Right cardiac atrium (tissue), 5 donors: Measurements from ENCODE around the gene ATG13. TPM values are rescaled to one million over a fixed set of nuclear protein-coding genes. Genes with fewer than 3 reads are reported as not detected.
A peak's percentile ranks its signal among the peaks of the same experiment; 100 is the strongest.

Source experiments
- ATAC-seq, 2 donors: fragments of 200-7000 bp; cut with Tn5 transposase; one replicate each; pipeline versions ENCODE4 v1.8.0 to v1.9.1; 2020; ENCODE audit warnings: moderate library complexity in 2 of 2, mild to moderate bottlenecking in 1 of 2
- DNase-seq, 3 donors: peaks; one replicate each; pipeline ENCODE4 v3.0.0-alpha.2; 2020
- H3K27ac ChIP-seq: one replicate; pipeline ENCODE4 v1.5.1; 2013; ENCODE audit warnings: mild to moderate bottlenecking, low read length, control low read depth, moderate library complexity
- H3K27me3 ChIP-seq: one replicate; pipeline ENCODE4 v1.6.1; 2013; ENCODE audit not compliant: control insufficient read depth, insufficient read depth
- H3K4me1 ChIP-seq: one replicate; pipeline ENCODE4 v1.6.1; 2013; ENCODE audit warnings: low read length; ENCODE audit not compliant: control insufficient read depth, insufficient read depth
- H3K4me3 ChIP-seq: one replicate; pipeline ENCODE4 v1.5.1; 2013; ENCODE audit warnings: low read length, control low read depth
- H3K9me3 ChIP-seq: one replicate; pipeline ENCODE4 v1.6.1; 2013; ENCODE audit warnings: low read length; ENCODE audit not compliant: control insufficient read depth
- WGBS: extraction: QIAGEN DNeasy Blood & Tissue Kit; methylation state at CpG from one replicate; pipeline ENCODE4 v1.1.7; 2013; 5-methylcytosine and 5-hydroxymethylcytosine counted together
- intact Hi-C, 4 donors: fragments of 100-400 bp; cut with DNase I; formaldehyde crosslinking; loops; one replicate each; pipeline versions ENCODE4 v1.11.0 to v1.14.0; 2022 to 2023
- polyA plus RNA-seq: library from polyadenylated mRNA; stranded (reverse); fragments of 200-250 nt; gene quantifications from one replicate; pipeline ENCODE4 v1.2.3, GENCODE V29; 2013
- total RNA-seq, 4 donors: library from RNA; stranded (reverse); fragmentation: NEBNext Ultra II Directional; extraction: Animal tissue kit (Norgen Biotek cat#: 25700); gene quantifications; one replicate each; pipeline ENCODE4 v1.2.1, GENCODE V29; 2021
- donor health status: healthy with polysubstance abuse.
- donor health status: DM: no; HTN: yes; CAD: no.
- donor health status: DM: no; HTN: no; CAD: no.
- donor health status: DM: no; HTN: yes; CAD: no; lungs with severe emphysema.
- donor health status: DM: yes; HTN: yes; CAD: no.

ATG13 gene
- total and polyA plus RNA-seq, 5 donors, result 38.0 to 66.2 (median 55.1) TPM

DNA sequence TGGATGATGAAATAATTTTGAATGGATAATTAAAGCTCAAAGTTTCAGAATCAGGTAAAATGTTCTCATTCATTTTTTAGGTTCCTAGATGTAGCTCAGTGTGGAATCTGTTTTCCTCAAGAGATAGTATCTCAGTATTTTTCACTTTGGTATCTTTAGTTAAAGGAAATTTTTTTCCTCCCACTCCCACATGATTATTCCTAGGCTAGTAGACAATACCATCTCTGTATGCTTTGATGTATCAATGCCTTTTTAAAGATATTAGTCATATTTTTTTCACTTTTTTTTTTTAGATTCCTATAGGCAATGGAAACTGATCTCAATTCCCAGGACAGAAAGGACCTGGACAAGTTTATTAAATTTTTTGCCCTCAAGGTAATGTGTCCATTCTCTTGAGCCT lies 26.6 kb downstream of the ATG13 start:
- Histone ChIP-seq H3K9me3 (no peaks in the 10 kb centered on the region), H3K27ac (no peak overlapping the region), H3K27me3 (no peaks in the 10 kb centered on the region), H3K4me1 (peaks cover 4% of the 10 kb centered on the region), H3K4me3 (no peak overlapping the region)
- intact Hi-C loops, result no loop called here
- DNase-seq (no peak), ATAC-seq (no peak)

DNA sequence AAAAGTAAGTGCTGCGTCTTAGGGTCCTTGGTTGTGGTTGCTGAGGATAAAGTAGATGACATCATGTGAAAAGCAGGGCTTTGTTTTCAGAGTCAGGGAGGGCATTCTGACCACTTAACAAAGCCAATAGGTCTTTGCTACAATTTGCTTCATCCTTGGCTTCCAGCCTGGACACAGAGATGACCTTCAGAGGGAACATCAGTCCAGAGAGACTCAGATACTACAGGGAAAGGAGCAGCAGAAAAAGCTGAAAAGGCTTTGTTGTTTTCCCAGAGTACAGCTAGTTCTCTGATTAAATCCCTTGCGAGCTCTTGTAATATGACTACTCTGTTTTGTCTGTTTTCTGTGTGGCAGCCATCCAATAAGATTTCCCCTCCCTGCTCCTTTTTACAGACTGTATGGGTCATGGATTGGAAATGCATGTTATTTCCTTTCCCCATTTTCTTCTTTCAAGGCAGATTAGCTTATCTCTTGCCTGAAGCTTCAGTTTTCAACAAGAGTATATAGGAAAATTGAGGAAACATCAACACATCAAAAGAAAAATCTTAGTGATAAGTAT lies 31.9 kb downstream of the ATG13 start:
- intact Hi-C loops, result no loop called here
- Histone ChIP-seq H3K27ac (peak overlapping the region; percentile 93), H3K27me3 (no peaks in the 10 kb centered on the region), H3K9me3 (no peaks in the 10 kb centered on the region), H3K4me3 (no peak overlapping the region), H3K4me1 (peaks cover 7% of the 10 kb centered on the region)
- 16% methylated on average over 2 of the region's 2 CpGs for WGBS
- peak; percentile 96 to 97 for ATAC-seq
- DNase-seq, result peak in 2 of 3 donors; percentile 78

DNA sequence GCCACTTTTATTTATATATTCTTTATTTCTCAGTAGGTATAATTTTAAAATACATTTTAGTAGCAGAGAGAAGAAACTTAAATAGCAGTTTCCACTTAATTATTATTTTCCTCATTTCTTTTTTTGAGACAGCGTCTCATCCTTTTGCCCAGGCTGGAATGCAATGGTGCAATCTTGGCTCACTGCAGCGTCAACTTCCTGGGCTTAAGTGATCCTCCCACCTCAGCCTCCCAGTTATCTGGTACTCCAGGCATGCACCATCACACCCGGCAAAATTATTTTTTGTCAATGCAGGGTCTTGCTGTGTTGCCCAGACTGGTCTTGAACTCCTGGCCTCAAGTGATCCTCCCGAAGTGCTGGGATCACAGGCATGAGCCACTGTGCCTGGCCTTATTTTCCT lies 38.3 kb downstream of the ATG13 start:
- ATAC-seq (no peak), DNase-seq (no peak)
- no peak overlapping the region for H3K27ac ChIP-seq
- 75% methylated on average over 4 of the region's 4 CpGs for WGBS
- intact Hi-C loops, result loop anchor here in 1 of 4 donors (5.0 kb wide), 1 partner anchor 42 kb away; no protein-coding TSS in a partner anchor
- peaks cover 2% of the 10 kb centered on the region for H3K4me1 ChIP-seq
- no peaks in the 10 kb centered on the region for H3K27me3 ChIP-seq
- no peak overlapping the region for H3K4me3 ChIP-seq
- H3K9me3 ChIP-seq, result no peaks in the 10 kb centered on the region

DNA sequence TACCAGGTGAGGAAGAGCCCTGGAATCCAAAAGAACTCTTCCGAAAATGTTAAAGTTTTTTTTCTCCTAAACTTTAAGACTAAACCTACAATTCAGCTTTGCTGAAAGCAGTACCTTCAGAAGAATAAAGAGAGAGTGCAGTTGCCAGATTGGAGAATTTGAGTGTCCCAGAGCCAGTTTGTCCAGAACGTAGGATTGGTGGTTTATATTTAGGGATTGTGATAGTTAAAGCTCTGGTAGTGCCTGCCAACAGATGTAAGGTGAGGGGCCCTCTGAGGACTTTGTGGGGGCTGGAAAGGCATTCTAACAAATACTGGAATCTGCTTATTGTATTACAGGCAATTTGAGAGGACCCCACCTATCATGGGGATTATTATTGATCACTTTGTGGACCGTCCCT lies 39.8 kb downstream of the ATG13 start:
- H3K27me3 ChIP-seq, result no peaks in the 10 kb centered on the region
- ATAC-seq (peak in 1 of 2 donors; percentile 44), DNase-seq (no peak)
- intact Hi-C loops, result loop anchor here in 1 of 4 donors (5.0 kb wide), 1 partner anchor 40 kb away; no protein-coding TSS in a partner anchor
- no peak overlapping the region for H3K4me3 ChIP-seq
- peaks cover 2% of the 10 kb centered on the region for H3K4me1 ChIP-seq
- no peaks in the 10 kb centered on the region for H3K9me3 ChIP-seq
- H3K27ac ChIP-seq, result peak overlapping the region; percentile 74
- 77% methylated on average over 3 of the region's 3 CpGs for WGBS

DNA sequence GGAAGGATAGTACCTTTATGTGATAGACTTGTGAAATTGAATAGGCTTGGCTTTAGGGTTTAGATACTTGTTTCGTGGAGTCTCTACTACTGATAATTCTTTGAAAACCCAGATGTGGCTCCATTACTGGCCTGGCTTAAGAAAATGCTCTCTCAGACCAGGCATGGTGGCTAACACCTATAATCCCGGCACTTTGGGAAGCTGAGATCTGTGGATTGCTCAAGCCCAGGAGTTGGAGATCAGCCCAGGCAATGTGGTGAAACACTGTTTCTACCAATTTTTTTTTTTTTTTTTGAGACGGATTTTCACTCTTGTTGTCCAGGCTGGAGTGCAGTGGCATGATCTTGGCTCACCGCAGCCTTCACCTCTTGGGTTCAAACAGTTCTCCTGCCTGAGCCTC lies 40.9 kb downstream of the ATG13 start:
- H3K27ac ChIP-seq, result peak overlapping the region; percentile 48

DNA sequence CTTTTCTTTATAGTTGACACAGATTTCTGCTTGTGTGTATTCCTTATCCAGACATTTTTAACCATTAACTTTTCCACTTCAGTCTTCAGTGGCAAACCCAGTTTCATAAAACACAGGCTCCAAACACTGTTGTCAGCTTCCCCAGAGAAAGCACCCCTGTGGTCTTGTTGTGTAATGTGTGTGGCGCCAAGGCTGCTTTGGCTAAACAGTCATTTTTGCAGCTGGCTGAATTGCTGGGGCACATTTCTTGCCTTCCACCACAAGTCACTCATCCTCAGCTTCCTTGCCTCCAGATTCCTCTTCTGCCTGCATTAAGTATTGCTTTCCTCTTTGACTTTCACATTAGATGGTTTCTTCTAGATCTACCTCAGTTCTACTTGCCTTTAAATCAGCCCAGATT lies 42.6 kb downstream of the ATG13 start:
- H3K4me1 ChIP-seq, result peaks cover 6% of the 10 kb centered on the region
- intact Hi-C loops, result loop anchor here in 1 of 4 donors (5.0 kb wide), 1 partner anchor 37 kb away; no protein-coding TSS in a partner anchor
- no peaks in the 10 kb centered on the region for H3K9me3 ChIP-seq
- DNase-seq, result peak in 2 of 3 donors; percentile 65 to 87
- WGBS, result 66% methylated on average over 1 of the region's 1 CpG
- no peaks in the 10 kb centered on the region for H3K27me3 ChIP-seq
- no peak overlapping the region for H3K4me3 ChIP-seq
- no peak overlapping the region for H3K27ac ChIP-seq
- ATAC-seq, result peak; percentile 58 to 63

More for the DNA sequence above, 40.9 kb downstream of the ATG13 start:
- WGBS, result 63% methylated on average over 4 of the region's 4 CpGs
- ATAC-seq, result peak; percentile 65 to 70
- Histone ChIP-seq H3K4me3 (no peak overlapping the region), H3K27me3 (no peaks in the 10 kb centered on the region), H3K4me1 (peaks cover 2% of the 10 kb centered on the region), H3K9me3 (no peaks in the 10 kb centered on the region)
- intact Hi-C loops, result loop anchor here in 1 of 4 donors (5.0 kb wide), 1 partner anchor 39 kb away; no protein-coding TSS in a partner anchor
- peak; percentile 75 to 89 (median 79) for DNase-seq

DNA sequence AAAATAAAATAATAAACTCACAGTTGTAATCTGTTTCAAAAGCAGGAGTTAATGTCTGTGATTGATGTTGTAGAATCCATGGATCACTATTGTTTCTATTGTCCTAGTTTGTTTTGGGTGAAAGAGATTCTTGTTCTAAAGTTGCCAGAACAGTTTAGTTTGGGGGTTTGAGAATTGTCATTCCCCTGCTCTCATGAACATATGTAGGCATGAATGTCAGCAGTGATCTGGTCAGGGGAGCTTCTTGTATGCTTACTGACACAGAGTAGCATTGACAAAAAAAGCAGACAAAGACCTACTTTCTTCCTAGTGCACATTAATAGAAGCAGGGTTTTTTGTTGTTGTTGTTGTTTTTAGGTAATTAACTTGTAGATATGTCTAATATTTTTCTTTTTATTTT lies 44.5 kb downstream of the ATG13 start:
- no peak overlapping the region for H3K27ac ChIP-seq
- intact Hi-C loops, result no loop called here
- no peak overlapping the region for H3K4me3 ChIP-seq
- DNase-seq (no peak), ATAC-seq (no peak)
- H3K9me3 ChIP-seq, result no peaks in the 10 kb centered on the region
- no peaks in the 10 kb centered on the region for H3K27me3 ChIP-seq
- peaks cover 9% of the 10 kb centered on the region for H3K4me1 ChIP-seq

DNA sequence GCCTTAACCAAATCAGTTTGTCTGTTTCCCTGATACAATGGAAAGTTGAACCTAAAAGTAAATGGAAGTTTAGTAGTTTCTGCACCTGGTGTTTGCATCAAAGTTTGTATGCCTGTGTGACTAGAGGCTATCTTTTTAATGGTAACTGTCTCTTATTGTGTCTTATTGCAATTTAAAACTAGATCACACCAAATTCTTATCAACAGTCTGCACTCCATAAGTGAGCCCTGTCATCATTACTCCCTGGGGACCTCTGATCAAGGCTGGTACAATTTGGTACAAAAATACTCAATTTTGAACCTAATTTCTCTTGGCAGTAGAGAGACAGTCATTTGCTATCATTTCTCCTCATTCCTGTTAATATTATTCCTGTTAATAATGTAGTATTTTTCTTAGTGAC lies 45.0 kb downstream of the ATG13 start:
- H3K27ac ChIP-seq, result no peak overlapping the region
- H3K27me3 ChIP-seq, result no peaks in the 10 kb centered on the region
- H3K9me3 ChIP-seq, result no peaks in the 10 kb centered on the region
- intact Hi-C loops, result no loop called here
- DNase-seq (no peak), ATAC-seq (no peak)
- no peak overlapping the region for H3K4me3 ChIP-seq
- H3K4me1 ChIP-seq, result peaks cover 9% of the 10 kb centered on the region

DNA sequence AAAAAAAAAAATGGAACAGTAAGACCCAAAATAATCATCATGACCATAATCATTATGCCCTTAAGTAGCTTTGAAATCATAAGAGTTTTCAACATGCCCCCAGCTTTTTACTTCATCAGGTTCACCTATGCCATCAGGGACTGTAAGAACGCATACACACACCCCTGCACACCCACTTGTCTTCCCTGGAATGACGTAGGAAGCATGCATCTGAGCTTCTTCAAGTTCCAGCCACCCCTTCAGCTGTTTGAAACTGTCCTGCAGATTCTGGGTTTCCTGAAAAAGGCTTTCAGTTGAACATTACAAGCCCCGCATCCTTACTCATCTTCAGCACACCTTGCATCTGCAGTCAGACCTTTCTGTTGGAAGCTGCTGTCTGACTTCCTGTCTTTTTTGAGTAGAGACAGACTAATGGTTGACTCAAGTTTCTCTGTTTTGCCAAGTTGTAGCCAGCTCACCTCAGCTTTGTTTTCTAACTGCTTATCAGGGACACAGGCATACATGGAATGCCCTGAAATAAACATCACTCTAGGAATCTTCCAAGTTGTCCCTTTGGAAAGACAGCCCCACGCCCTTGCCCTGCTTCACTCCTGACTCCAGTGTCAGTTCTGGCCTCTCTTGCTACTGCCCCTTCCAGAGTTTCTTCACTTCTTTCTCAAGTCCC lies 46.1 kb downstream of the ATG13 start:
- intact Hi-C loops, result no loop called here
- 83% methylated on average over 4 of the region's 4 CpGs for WGBS
- DNase-seq (no peak), ATAC-seq (no peak)
- Histone ChIP-seq H3K27ac (no peak overlapping the region), H3K9me3 (no peaks in the 10 kb centered on the region), H3K4me3 (no peak overlapping the region), H3K27me3 (no peaks in the 10 kb centered on the region), H3K4me1 (peaks cover 6% of the 10 kb centered on the region)

DNA sequence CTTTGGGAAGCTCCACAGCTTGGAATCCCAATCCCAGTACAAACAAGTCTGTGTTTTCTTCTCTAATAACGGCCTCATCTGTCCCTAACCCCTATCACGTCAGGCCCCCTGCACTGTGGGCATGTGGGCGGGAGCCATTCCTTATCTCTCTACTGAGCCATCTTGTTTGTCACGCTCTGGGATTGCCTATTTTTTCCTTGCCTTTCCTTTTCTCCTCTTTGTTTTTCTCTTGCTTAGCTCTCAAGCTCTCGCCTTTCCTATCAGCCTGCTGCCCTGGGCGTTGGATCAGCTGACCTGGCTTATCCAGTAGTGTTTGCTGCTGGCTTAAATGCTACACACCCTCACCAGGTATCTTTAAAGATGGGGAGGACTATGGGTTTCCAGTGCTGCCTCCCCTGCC lies 47.3 kb downstream of the ATG13 start:
- Histone ChIP-seq H3K27me3 (no peaks in the 10 kb centered on the region), H3K4me1 (peaks cover 6% of the 10 kb centered on the region), H3K9me3 (no peaks in the 10 kb centered on the region), H3K4me3 (no peak overlapping the region), H3K27ac (peak overlapping the region; percentile 81)
- 37% methylated on average over 6 of the region's 6 CpGs for WGBS
- intact Hi-C loops, result no loop called here
- no peak for ATAC-seq
- peak in 1 of 3 donors; percentile 65 for DNase-seq

DNA sequence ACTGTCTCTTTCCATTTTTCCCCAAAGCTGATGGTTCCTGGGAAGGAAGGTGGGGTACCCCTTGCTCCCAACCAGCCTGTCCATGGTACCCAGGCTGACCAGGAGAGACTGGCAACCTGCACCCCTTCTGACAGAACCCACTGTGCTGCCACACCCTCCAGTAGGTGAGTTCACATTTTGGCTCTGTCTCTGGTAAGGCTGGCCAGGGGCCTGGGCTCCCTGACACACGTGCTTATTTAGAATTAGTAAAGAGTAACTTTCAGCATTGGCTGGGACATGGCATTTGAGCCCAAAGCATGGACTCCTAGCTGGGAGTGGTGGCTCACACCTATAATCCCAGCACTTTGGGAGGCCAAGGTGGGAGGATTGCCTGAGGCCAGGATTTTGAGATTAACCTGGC lies 48.0 kb downstream of the ATG13 start:
- DNase-seq (peak in 1 of 3 donors; percentile 27), ATAC-seq (no peak)
- H3K27me3 ChIP-seq, result no peaks in the 10 kb centered on the region
- no peak overlapping the region for H3K4me3 ChIP-seq
- H3K4me1 ChIP-seq, result peaks cover 6% of the 10 kb centered on the region
- 84% methylated on average over 1 of the region's 1 CpG for WGBS
- intact Hi-C loops, result no loop called here
- no peaks in the 10 kb centered on the region for H3K9me3 ChIP-seq
- H3K27ac ChIP-seq, result peak overlapping the region; percentile 2
